OCI-LY7 (cell line): ENCODE results near the gene TSC22D2. TPM values are rescaled to one million over a fixed set of nuclear protein-coding genes. Genes with fewer than 3 reads are reported as not detected.
A peak's percentile ranks its signal among the peaks of the same experiment; 100 is the strongest.

Source experiments
- BruUV-seq: library from RNA; stranded (reverse); fragments of 400-500 nt; replicated peaks from 2 replicates; lab custom pipeline; 2021; lab: Mats Ljungman, UMichigan
- CTCF ChIA-PET: fragments of 300-600 bp; sonication (Branson Sonifier 250); formaldehyde crosslinking; loops from one replicate; lab custom pipeline; 2022; ENCODE audit warnings: antibody characterized with exemption; ENCODE audit not compliant: unreplicated experiment; lab: Charles Lee
- POLR2A ChIA-PET: fragments of 300-600 bp; sonication (Branson Sonifier 250); formaldehyde crosslinking; loops from one replicate; lab custom pipeline; 2022; ENCODE audit warnings: antibody characterized with exemption; lab: Charles Lee
- DNase-seq: peaks from one replicate; pipeline ENCODE4 v3.0.0-alpha.2; 2015; ENCODE audit warnings: low spot score
- H2AFZ ChIP-seq: fragments of 200-600 bp; sonication (generic), shearing (Covaris generic); 2 replicates; pipeline ENCODE4 v1.6.1; 2014; ENCODE audit warnings: mild to moderate bottlenecking, antibody characterized with exemption, low read length, moderate library complexity
- H3K27ac ChIP-seq: fragments of 200-600 bp; sonication (generic); 2 replicates; pipeline ENCODE4 v1.5.1; 2014; ENCODE audit warnings: mixed run types, low read depth, mild to moderate bottlenecking, moderate library complexity, low read length, inconsistent platforms; ENCODE audit not compliant: poor library complexity, severe bottlenecking
- H3K36me3 ChIP-seq: fragments of 200-600 bp; sonication (generic); 2 replicates; pipeline ENCODE4 v1.6.1; 2014; ENCODE audit warnings: mild to moderate bottlenecking, antibody characterized with exemption, low read length, moderate library complexity, mixed read lengths; ENCODE audit not compliant: insufficient read depth
- H3K4me1 ChIP-seq: fragments of 200-600 bp; sonication (generic); 2 replicates; pipeline ENCODE4 v1.5.1; 2014; ENCODE audit warnings: mild to moderate bottlenecking, low read length; ENCODE audit not compliant: insufficient read depth, poor library complexity, severe bottlenecking
- H3K4me2 ChIP-seq: fragments of 200-600 bp; sonication (generic); 2 replicates; pipeline ENCODE4 v1.6.1; 2014; ENCODE audit warnings: mild to moderate bottlenecking, low read length
- H3K4me3 ChIP-seq: fragments of 200-600 bp; sonication (generic); 2 replicates; pipeline ENCODE4 v1.5.1; 2014; ENCODE audit warnings: mild to moderate bottlenecking, low read depth, low read length; ENCODE audit not compliant: poor library complexity, severe bottlenecking
- H3K79me2 ChIP-seq: fragments of 200-600 bp; sonication (generic); 2 replicates; pipeline ENCODE4 v1.6.1; 2016; ENCODE audit warnings: low read depth, mild to moderate bottlenecking, low read length, moderate library complexity, mixed read lengths; ENCODE audit not compliant: insufficient read depth
- H3K9me2 ChIP-seq: fragments of 200-600 bp; sonication (generic); 2 replicates; pipeline ENCODE4 v1.6.1; 2016; ENCODE audit warnings: mild to moderate bottlenecking, low read length, mixed read lengths; ENCODE audit not compliant: insufficient read depth
- H3K9me3 ChIP-seq: fragments of 200-600 bp; sonication (generic); 2 replicates; pipeline ENCODE4 v1.6.1; 2014; ENCODE audit warnings: mild to moderate bottlenecking, mixed run types, low read length, mixed read lengths
- H4K20me1 ChIP-seq: fragments of 200-600 bp; sonication (generic); 2 replicates; pipeline ENCODE4 v1.6.1; 2014; ENCODE audit warnings: mild to moderate bottlenecking, antibody characterized with exemption, low read length, moderate library complexity, mixed read lengths; ENCODE audit not compliant: insufficient read depth
- EZH2phosphoT487 ChIP-seq: fragments of 200-600 bp; sonication (generic); IDR thresholded peaks from 2 replicates; pipeline ENCODE4 v1.6.1; 2018; ENCODE audit warnings: low read depth, borderline replicate concordance, mild to moderate bottlenecking, mixed run types, antibody characterized with exemption, low read length, moderate library complexity, mixed read lengths
- intact Hi-C: fragments of 100-400 bp; cut with micrococcal nuclease; formaldehyde crosslinking; loops from one replicate; pipeline ENCODE4 v1.10.0; 2022; ENCODE audit not compliant: unreplicated experiment
- total RNA-seq, 2 experiments: library from RNA; depleted of rRNA in 1 of 2; stranded (reverse); fragments of >200 nt in 1 of 2; shearing (Covaris generic) in 1 of 2; gene quantifications; 2 replicates each; pipeline ENCODE4 v1.2.3, GENCODE V29; 2014 to 2022
- TF ChIP-seq, protein P1 (sequence below): fragments of 200-600 bp; sonication (generic); conservative IDR thresholded peaks from 2 replicates; pipeline ENCODE4 v1.5.1; 2014; ENCODE audit warnings: mild to moderate bottlenecking, antibody characterized with exemption, low read length, moderate library complexity, mixed read lengths

The TSC22D2 gene
- total RNA-seq, 2 experiments from 2014 or later = 5.9 to 24.2 TPM

DNA sequence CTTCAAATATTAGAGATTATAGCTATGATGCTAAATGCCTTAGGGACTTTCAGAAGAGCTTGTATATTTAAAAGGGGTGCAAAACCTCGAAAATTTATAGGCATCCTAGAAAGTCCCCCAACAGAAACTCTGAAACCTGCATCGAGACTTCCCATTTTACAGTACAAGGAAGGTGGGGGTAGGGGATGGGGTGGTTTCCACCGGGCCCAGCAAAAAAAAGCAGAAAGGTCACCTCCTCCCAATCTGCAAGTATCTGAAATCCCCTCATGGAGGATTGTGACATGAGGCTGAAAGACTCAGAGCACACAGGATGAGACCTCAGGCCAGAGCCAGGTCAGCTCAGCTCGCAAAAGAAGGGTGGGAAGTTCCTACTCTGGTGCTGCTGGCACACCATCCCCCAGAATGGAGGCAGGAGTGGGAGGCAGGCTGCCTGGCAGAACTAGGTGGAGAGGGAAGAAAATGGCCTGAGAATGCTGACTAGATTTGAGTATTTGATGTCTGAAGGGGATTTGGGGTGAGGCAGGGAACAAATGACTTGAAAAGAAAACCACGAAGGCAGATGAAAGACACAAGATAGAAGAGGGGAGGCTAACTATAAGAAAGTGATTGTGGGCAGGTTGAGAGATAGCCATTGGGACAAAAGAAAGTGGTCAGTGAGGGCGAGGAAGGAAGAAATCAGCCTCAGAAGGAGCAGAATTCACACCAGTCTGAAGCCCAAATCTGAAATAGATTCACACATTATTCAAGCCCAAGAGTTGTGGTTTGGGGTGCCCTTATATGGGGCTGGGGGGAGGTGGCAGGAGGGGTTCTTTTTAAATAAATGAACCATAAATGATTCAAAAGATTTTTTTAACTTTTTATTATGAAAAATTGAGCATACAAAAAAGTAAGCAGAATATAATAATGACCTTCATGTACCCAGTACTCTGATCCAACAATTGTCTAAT is 22.5 kb upstream of the TSC22D2 start:
- no peaks in the 10 kb centered on the region for H3K9me2 ChIP-seq
- H3K4me3 ChIP-seq = peak overlapping the region; percentile 16
- H3K79me2 ChIP-seq = no peaks in the 10 kb centered on the region
- H3K36me3 ChIP-seq = no peaks in the 10 kb centered on the region
- peak overlapping the region; percentile 89 for H2AFZ ChIP-seq
- no peak for TF ChIP-seq EZH2phosphoT487
- TF ChIP-seq, protein P1, sequence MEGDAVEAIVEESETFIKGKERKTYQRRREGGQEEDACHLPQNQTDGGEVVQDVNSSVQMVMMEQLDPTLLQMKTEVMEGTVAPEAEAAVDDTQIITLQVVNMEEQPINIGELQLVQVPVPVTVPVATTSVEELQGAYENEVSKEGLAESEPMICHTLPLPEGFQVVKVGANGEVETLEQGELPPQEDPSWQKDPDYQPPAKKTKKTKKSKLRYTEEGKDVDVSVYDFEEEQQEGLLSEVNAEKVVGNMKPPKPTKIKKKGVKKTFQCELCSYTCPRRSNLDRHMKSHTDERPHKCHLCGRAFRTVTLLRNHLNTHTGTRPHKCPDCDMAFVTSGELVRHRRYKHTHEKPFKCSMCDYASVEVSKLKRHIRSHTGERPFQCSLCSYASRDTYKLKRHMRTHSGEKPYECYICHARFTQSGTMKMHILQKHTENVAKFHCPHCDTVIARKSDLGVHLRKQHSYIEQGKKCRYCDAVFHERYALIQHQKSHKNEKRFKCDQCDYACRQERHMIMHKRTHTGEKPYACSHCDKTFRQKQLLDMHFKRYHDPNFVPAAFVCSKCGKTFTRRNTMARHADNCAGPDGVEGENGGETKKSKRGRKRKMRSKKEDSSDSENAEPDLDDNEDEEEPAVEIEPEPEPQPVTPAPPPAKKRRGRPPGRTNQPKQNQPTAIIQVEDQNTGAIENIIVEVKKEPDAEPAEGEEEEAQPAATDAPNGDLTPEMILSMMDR = 0 out of 2 replicates have a peak, but pooled peaks have one; percentile 1
- peak overlapping the region; percentile 27 for H3K27ac ChIP-seq
- ChIA-PET CTCF (interaction anchor here (1.0 kb wide), 1 partner anchor 21 kb away, joined by 3 read pairs; no protein-coding TSS in a partner anchor), POLR2A (interaction anchor here (0.7 to 2.3 kb wide), 7 partner anchors 9 to 30 kb away, joined by 3 to 16 read pairs (median 5); partner anchors contain the start of gene TSC22D2)
- DNase-seq = peak; percentile 21
- intact Hi-C loops = no loop called here
- H3K4me1 ChIP-seq = peaks cover 19% of the 10 kb centered on the region
- BruUV-seq = no TSS peak
- H3K4me2 ChIP-seq = peak overlapping the region; percentile 49
- H4K20me1 ChIP-seq = no peaks in the 10 kb centered on the region
- H3K9me3 ChIP-seq = no peaks in the 10 kb centered on the region

DNA sequence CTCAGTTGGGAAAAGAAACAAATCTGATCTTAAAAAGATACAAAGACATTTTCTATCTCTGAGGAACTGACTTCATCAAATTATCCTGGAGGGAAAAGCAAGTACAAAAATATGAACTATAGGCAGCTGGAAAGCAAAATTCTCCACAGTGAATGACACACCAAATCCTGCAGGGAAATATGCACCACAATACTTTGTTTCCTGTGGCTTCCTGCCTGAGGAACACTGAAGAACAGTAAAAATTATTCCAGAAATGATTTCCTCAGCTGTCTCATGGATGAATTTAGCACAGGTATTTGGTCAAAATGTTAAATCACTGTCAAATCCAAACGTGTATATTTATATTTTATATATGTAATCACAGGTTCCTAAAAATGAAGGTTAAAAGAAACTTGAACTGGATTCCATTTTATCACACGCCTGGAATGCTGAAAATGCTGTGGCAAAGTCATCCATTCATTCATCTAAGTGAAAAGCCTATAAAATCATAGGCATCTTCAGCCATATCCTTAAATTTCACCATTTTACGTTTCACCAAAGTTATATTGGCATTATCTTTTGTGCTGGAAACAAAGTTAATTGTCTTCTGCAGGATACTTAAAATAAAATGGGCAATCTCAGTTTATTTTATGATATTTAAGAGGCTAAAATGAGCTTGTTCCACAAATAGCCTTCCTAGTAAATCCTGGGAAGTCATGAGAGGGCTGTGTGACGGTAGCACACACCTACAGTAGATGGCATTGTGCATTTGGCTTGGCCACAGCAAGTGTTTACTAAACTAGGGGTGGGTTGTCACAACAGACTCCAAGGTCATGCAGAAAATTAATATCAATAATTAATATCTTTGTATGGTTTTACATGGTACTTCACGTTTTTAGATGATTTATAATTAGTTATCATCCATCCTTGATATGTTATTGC is 19.3 kb upstream of the TSC22D2 start:
- no peaks in the 10 kb centered on the region for H3K9me3 ChIP-seq
- H3K4me3 ChIP-seq = no peak overlapping the region
- no peaks in the 10 kb centered on the region for H3K36me3 ChIP-seq
- intact Hi-C loops = no loop called here
- no peak overlapping the region for H2AFZ ChIP-seq
- no peaks in the 10 kb centered on the region for H4K20me1 ChIP-seq
- BruUV-seq = no TSS peak
- H3K79me2 ChIP-seq = no peaks in the 10 kb centered on the region
- H3K9me2 ChIP-seq = no peaks in the 10 kb centered on the region
- POLR2A ChIA-PET = interaction anchor here (0.6 to 1.1 kb wide), 2 partner anchors 24 to 70 kb away, joined by 3 to 4 read pairs; no protein-coding TSS in a partner anchor
- no peak overlapping the region for H3K27ac ChIP-seq
- peaks cover 19% of the 10 kb centered on the region for H3K4me1 ChIP-seq
- H3K4me2 ChIP-seq = no peak overlapping the region
- DNase-seq = no peak
- CTCF ChIA-PET = no interaction called here
- TF ChIP-seq EZH2phosphoT487 = no peak
- TF ChIP-seq, protein P1 = no peak
